ENCODE results near the gene NR0B1. TPM values are rescaled to one million over a fixed set of nuclear protein-coding genes. Genes with fewer than 3 reads are reported as not detected.
A peak's percentile ranks its signal among the peaks of the same experiment; 100 is the strongest.

NR0B1 gene, protein sequence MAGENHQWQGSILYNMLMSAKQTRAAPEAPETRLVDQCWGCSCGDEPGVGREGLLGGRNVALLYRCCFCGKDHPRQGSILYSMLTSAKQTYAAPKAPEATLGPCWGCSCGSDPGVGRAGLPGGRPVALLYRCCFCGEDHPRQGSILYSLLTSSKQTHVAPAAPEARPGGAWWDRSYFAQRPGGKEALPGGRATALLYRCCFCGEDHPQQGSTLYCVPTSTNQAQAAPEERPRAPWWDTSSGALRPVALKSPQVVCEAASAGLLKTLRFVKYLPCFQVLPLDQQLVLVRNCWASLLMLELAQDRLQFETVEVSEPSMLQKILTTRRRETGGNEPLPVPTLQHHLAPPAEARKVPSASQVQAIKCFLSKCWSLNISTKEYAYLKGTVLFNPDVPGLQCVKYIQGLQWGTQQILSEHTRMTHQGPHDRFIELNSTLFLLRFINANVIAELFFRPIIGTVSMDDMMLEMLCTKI
- total RNA-seq, result not detected

GRCh38 chrX:30309139-30309571, at the start of gene NR0B1:
Gene NR0B1 (minus strand): TSS chrX:30309390. CDS start chrX:30309363, 27 bp downstream.
- Histone ChIP-seq H3K27me3 (peaks cover 29% of the 10 kb centered on the region), H3K36me3 (no peaks in the 10 kb centered on the region), H3K9me3 (no peaks in the 10 kb centered on the region), H3K27ac (no peak within 1 kb of the TSS), H3K4me1 (peaks cover 0 to 13% (median 0%) of the 10 kb centered on the region in 3 donors), H3K4me3 (peak within 1 kb of the TSS in 1 of 2 donors; percentile 25)
- TF ChIP-seq, protein P1, sequence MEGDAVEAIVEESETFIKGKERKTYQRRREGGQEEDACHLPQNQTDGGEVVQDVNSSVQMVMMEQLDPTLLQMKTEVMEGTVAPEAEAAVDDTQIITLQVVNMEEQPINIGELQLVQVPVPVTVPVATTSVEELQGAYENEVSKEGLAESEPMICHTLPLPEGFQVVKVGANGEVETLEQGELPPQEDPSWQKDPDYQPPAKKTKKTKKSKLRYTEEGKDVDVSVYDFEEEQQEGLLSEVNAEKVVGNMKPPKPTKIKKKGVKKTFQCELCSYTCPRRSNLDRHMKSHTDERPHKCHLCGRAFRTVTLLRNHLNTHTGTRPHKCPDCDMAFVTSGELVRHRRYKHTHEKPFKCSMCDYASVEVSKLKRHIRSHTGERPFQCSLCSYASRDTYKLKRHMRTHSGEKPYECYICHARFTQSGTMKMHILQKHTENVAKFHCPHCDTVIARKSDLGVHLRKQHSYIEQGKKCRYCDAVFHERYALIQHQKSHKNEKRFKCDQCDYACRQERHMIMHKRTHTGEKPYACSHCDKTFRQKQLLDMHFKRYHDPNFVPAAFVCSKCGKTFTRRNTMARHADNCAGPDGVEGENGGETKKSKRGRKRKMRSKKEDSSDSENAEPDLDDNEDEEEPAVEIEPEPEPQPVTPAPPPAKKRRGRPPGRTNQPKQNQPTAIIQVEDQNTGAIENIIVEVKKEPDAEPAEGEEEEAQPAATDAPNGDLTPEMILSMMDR (IDR thresholded peaks at IDR 0.05), result no peak
- TF ChIP-seq POLR2A (IDR thresholded peaks at IDR 0.05) (no peak), POLR2AphosphoS5 (IDR thresholded peaks at IDR 0.05) (no peak), EP300 (IDR thresholded peaks at IDR 0.05) (no peak)
- no CpG with 5 or more reads among the region's 46 CpGs for WGBS, 2 donors (ENCODE audit: low coverage in 1 of 2)
- no peak for ATAC-seq

GRCh38 chrX:30349946-30350345, 40.8 kb upstream of the NR0B1 start:
- no peak for ATAC-seq
- TF ChIP-seq EP300 (IDR thresholded peaks at IDR 0.05) (no peak), POLR2A (IDR thresholded peaks at IDR 0.05) (no peak)
- TF ChIP-seq, protein P1 (IDR thresholded peaks at IDR 0.05), result no peak

GRCh38 chrX:30343206-30343605, 34.0 kb upstream of the NR0B1 start:
- no peak for ATAC-seq
- H3K4me1 ChIP-seq, result no peaks in the 10 kb centered on the region
- no peaks in the 10 kb centered on the region for H3K36me3 ChIP-seq
- H3K9me3 ChIP-seq, result no peaks in the 10 kb centered on the region
- 58 to 67% methylated on average over 2 to 3 of the region's 4 CpGs for WGBS, 2 donors (ENCODE audit: low coverage in 1 of 2)
- H3K4me3 ChIP-seq, result no peak overlapping the region
- H3K27ac ChIP-seq, result no peak overlapping the region
- TF ChIP-seq, protein P1 (IDR thresholded peaks at IDR 0.05), result no peak
- TF ChIP-seq POLR2A (IDR thresholded peaks at IDR 0.05) (no peak), POLR2AphosphoS5 (IDR thresholded peaks at IDR 0.05) (no peak), EP300 (IDR thresholded peaks at IDR 0.05) (no peak)
- no peaks in the 10 kb centered on the region for H3K27me3 ChIP-seq

More at GRCh38 chrX:30349946-30350345, 40.8 kb upstream of the NR0B1 start:
- Histone ChIP-seq H3K4me1 (no peaks in the 10 kb centered on the region), H3K27me3 (no peaks in the 10 kb centered on the region), H3K36me3 (no peaks in the 10 kb centered on the region), H3K9me3 (no peaks in the 10 kb centered on the region), H3K27ac (no peak overlapping the region), H3K4me3 (no peak overlapping the region)

- Histone ChIP-seq H3K27ac (no peak overlapping the region), H3K4me3 (no peak overlapping the region), H3K4me1 (no peaks in the 10 kb centered on the region), H3K9me3 (no peaks in the 10 kb centered on the region), H3K36me3 (no peaks in the 10 kb centered on the region), H3K27me3 (no peaks in the 10 kb centered on the region)
- WGBS, 2 donors (ENCODE audit: low coverage in 1 of 2), result 88 to 91% methylated on average over 1 to 5 of the region's 7 CpGs
- no peak for ATAC-seq
- TF ChIP-seq POLR2A (IDR thresholded peaks at IDR 0.05) (no peak), POLR2AphosphoS5 (IDR thresholded peaks at IDR 0.05) (no peak), EP300 (IDR thresholded peaks at IDR 0.05) (no peak)
- TF ChIP-seq, protein P1 (IDR thresholded peaks at IDR 0.05), result no peak
These were observed 31.6 kb upstream of the NR0B1 start for GRCh38 chrX:30340753-30341152.

DNA sequence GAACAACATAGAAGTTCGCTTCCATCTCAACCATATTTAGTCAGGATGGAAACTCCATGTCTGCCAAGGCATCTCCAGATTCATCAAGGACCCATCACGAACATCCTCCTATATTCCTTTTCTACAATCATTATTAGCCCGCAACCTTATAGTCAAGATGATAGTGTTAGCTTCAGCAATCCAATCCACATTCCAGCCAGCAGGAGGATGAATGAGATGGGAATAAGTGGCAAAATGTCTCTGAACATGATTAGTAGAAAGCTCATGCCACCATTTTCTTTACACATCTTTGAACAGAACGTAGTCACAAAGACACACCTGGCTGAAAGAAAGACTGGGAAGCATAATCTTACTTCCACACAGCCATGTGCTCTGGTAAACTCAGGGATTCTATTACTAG, 18.6 kb upstream of the NR0B1 start:
- Histone ChIP-seq H3K27me3 (no peaks in the 10 kb centered on the region), H3K4me3 (no peak overlapping the region), H3K9me3 (no peaks in the 10 kb centered on the region), H3K4me1 (no peaks in the 10 kb centered on the region), H3K27ac (no peak overlapping the region), H3K36me3 (no peaks in the 10 kb centered on the region)
- WGBS, 2 donors (ENCODE audit: low coverage in 1 of 2), result 78 to 100% methylated on average over 1 to 4 of the region's 4 CpGs
- ATAC-seq, result no peak
- TF ChIP-seq EP300 (IDR thresholded peaks at IDR 0.05) (no peak), POLR2AphosphoS5 (IDR thresholded peaks at IDR 0.05) (no peak), POLR2A (IDR thresholded peaks at IDR 0.05) (no peak)
- TF ChIP-seq, protein P1 (IDR thresholded peaks at IDR 0.05), result no peak

All from gastroesophageal sphincter (tissue), 4 donors.